Measurements from ENCODE around the gene ZMIZ1.

DNA sequence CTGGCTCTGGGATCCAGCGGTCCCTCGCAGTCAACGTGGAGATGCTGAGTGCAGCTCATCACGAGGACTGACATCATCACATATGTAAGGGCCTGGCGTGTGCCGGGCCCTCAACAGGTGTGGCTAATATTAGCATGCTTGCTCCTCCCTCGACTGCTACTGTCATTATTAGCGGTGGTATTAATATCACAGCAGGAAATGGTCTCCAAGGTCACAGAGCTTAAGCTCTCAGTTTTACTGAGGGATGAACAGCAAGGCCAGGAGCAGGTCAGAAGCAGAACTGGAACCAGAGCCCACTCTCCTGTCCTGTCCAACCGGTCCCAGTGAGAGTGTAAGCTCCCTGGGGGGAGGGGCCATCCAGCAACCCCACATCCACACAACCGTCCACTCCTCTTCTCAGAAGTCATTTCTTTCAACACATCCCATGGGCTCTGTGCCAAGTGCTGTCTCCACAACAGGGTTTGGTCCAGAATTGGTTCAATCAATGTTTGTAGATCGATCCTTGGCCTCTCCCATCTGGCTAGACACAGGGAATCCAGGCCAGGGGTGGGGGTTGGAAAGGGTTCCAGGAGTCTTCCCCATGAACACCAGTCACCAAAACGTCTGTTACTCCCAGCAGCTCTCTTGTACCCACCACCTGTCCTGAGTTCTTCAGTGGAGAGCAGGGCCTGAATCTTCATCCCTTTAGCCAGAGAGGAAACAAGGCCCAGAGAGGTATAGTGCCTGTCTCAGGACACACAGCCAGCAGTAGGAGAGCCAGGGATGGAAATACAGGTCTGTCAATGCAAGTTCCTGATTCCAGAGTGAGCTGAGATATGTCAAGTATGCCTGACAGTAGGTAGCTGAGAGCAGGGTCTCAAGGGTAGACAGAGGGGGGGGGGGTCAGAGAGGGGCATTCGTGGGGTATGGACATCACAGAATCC lies 45.3 kb upstream of the ZMIZ1 start:
- TF ChIP-seq, protein P1, sequence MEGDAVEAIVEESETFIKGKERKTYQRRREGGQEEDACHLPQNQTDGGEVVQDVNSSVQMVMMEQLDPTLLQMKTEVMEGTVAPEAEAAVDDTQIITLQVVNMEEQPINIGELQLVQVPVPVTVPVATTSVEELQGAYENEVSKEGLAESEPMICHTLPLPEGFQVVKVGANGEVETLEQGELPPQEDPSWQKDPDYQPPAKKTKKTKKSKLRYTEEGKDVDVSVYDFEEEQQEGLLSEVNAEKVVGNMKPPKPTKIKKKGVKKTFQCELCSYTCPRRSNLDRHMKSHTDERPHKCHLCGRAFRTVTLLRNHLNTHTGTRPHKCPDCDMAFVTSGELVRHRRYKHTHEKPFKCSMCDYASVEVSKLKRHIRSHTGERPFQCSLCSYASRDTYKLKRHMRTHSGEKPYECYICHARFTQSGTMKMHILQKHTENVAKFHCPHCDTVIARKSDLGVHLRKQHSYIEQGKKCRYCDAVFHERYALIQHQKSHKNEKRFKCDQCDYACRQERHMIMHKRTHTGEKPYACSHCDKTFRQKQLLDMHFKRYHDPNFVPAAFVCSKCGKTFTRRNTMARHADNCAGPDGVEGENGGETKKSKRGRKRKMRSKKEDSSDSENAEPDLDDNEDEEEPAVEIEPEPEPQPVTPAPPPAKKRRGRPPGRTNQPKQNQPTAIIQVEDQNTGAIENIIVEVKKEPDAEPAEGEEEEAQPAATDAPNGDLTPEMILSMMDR (conservative IDR thresholded peaks at IDR 0.05 in 1 of 2, IDR thresholded peaks at IDR 0.05 in 1 of 2; ENCODE audit: low read depth in 1 of 2, low read length in 2 of 2) = no peak
- no peak for TF ChIP-seq EZH2 (IDR thresholded peaks at IDR 0.05; ENCODE audit: low read length, missing control alignments)

Data from fibroblast of lung (primary cell).